Esophagus muscularis mucosa (tissue), 4 donors: Measurements from ENCODE around the gene CDK5RAP2. TPM values are rescaled to one million over a fixed set of nuclear protein-coding genes. Genes with fewer than 3 reads are reported as not detected.

ENCODE experiments used
- DNase-seq: peaks from one replicate; pipeline ENCODE4 v3.0.0-alpha.2; 2017; ENCODE audit errors: extremely low spot score
- H3K27ac ChIP-seq, 4 donors: fragments of 200-600 bp; sonication (generic); replicated peaks in 1 of 4; 1 replicate in 3 of 4; 2 replicates in 1 of 4; pipeline ENCODE4 v1.5.1; 2016 to 2019; ENCODE audit warnings: mild to moderate bottlenecking in 1 of 4
- H3K27me3 ChIP-seq, 4 donors: fragments of 200-600 bp; sonication (generic); one replicate each; pipeline versions ENCODE4 v1.5.1 to v1.6.0; 2016 to 2019
- H3K36me3 ChIP-seq, 4 donors: fragments of 200-600 bp; sonication (generic); one replicate each; pipeline ENCODE4 v1.5.1; 2016 to 2019
- H3K4me1 ChIP-seq, 4 donors: fragments of 200-600 bp; sonication (generic); one replicate each; pipeline ENCODE4 v1.5.1; 2016 to 2019
- H3K4me3 ChIP-seq, 4 donors: fragments of 200-600 bp; sonication (generic); 1 replicate in 2 of 4; 2 replicates in 2 of 4; pipeline ENCODE4 v1.5.1; 2016 to 2019; ENCODE audit warnings: mild to moderate bottlenecking in 4 of 4, moderate library complexity in 1 of 4
- H3K9me3 ChIP-seq, 4 donors: fragments of 200-600 bp; sonication (generic); 1 replicate in 3 of 4; 2 replicates in 1 of 4; pipeline ENCODE4 v1.5.1; 2016 to 2019
- CTCF ChIP-seq, 3 experiments: fragments of 200-600 bp in 2 of 3; fragments of 450-650 bp in 1 of 3; sonication (generic) in 2 of 3; IDR thresholded peaks; one replicate each; pipeline ENCODE4 v1.5.1; 2017 to 2019; ENCODE audit warnings: antibody characterized with exemption in 3 of 3, mild to moderate bottlenecking in 2 of 3, moderate library complexity in 1 of 3
- EP300 ChIP-seq: sonication (generic); formaldehyde crosslinking; IDR thresholded peaks from one replicate; pipeline ENCODE4 v1.6.1; 2017; ENCODE audit warnings: antibody characterized with exemption
- POLR2A ChIP-seq: fragments of 450-650 bp; IDR thresholded peaks from one replicate; pipeline ENCODE4 v1.6.1; 2017; ENCODE audit warnings: antibody characterized with exemption, moderate library complexity, mild to moderate bottlenecking, low read depth
- POLR2AphosphoS5 ChIP-seq, 2 donors: sonication (generic); formaldehyde crosslinking; IDR thresholded peaks; one replicate each; pipeline ENCODE4 v1.6.1; 2017; ENCODE audit warnings: antibody characterized with exemption in 2 of 2
- WGBS: methylation state at CpG from one replicate; pipeline ENCODE4 v1.1.5; 2018; 5-methylcytosine and 5-hydroxymethylcytosine counted together
- intact Hi-C: fragments of 100-400 bp; cut with DNase I; formaldehyde crosslinking; loops from one replicate; pipeline ENCODE4 v1.15.1; 2023
- total RNA-seq, 4 donors: library from RNA; depleted of rRNA; stranded (reverse); fragments of >200 nt; gene quantifications; one replicate each; pipeline versions ENCODE4 v1.1.0 to v1.2.1, GENCODE V29; 2016

CDK5RAP2 gene
- total RNA-seq, 4 donors from 2014 or later = 34.6 to 38.6 (median 36.7) TPM

- Histone ChIP-seq H3K27ac (no peak overlapping the region), H3K4me1 (peaks cover 0 to 6% (median 0%) of the 10 kb centered on the region in 4 donors), H3K4me3 (no peak overlapping the region), H3K36me3 (peaks cover 9 to 54% (median 32%) of the 10 kb centered on the region in 4 donors), H3K9me3 (no peaks in the 10 kb centered on the region), H3K27me3 (no peaks in the 10 kb centered on the region)
- TF ChIP-seq EP300 = no peak
- no peak for TF ChIP-seq POLR2AphosphoS5 (IDR thresholded peaks at IDR 0.05)
- TF ChIP-seq POLR2A = no peak
- TF ChIP-seq CTCF (IDR thresholded peaks at IDR 0.05) = no peak
- WGBS = 58% methylated on average over 1 of the region's 1 CpG
- no peak for DNase-seq
- intact Hi-C loops = no loop called here
These were observed 144.9 kb downstream of the CDK5RAP2 start for GRCh38 chr9:120435091-120435490.

- Histone ChIP-seq H3K4me3 (no peak overlapping the region), H3K36me3 (peaks cover 4 to 49% (median 30%) of the 10 kb centered on the region in 4 donors), H3K4me1 (peaks cover 0 to 6% (median 0%) of the 10 kb centered on the region in 4 donors), H3K27me3 (no peaks in the 10 kb centered on the region), H3K9me3 (no peaks in the 10 kb centered on the region), H3K27ac (no peak overlapping the region)
- no peak for TF ChIP-seq POLR2A
- no peak for TF ChIP-seq CTCF (IDR thresholded peaks at IDR 0.05)
- TF ChIP-seq EP300 = no peak
- TF ChIP-seq POLR2AphosphoS5 (IDR thresholded peaks at IDR 0.05) = no peak
- WGBS = 58% methylated on average over 6 of the region's 6 CpGs
- DNase-seq = no peak
- intact Hi-C loops = no loop called here
These were observed 145.4 kb downstream of the CDK5RAP2 start for GRCh38 chr9:120434532-120434931.

- TF ChIP-seq EP300 (no peak), CTCF (IDR thresholded peaks at IDR 0.05) (no peak), POLR2A (no peak), POLR2AphosphoS5 (IDR thresholded peaks at IDR 0.05) (no peak)
- Histone ChIP-seq H3K36me3 (peaks cover 0 to 40% (median 21%) of the 10 kb centered on the region in 4 donors), H3K4me3 (no peak overlapping the region), H3K4me1 (peaks cover 0 to 6% (median 0%) of the 10 kb centered on the region in 4 donors), H3K27ac (no peak overlapping the region), H3K9me3 (no peaks in the 10 kb centered on the region), H3K27me3 (no peaks in the 10 kb centered on the region)
- 96% methylated on average over 4 of the region's 4 CpGs for WGBS
- intact Hi-C loops = no loop called here
- DNase-seq = no peak
These were observed 146.3 kb downstream of the CDK5RAP2 start for GRCh38 chr9:120433701-120434100.

GRCh38 chr9:120432600-120432999 lies 147.4 kb downstream of the CDK5RAP2 start:
- intact Hi-C loops = no loop called here
- DNase-seq = no peak
- TF ChIP-seq EP300 (no peak), CTCF (IDR thresholded peaks at IDR 0.05) (no peak)
- H3K4me1 ChIP-seq = no peaks in the 10 kb centered on the region
- H3K9me3 ChIP-seq = no peaks in the 10 kb centered on the region
- peaks cover 0 to 31% (median 13%) of the 10 kb centered on the region in 4 donors for H3K36me3 ChIP-seq
- H3K4me3 ChIP-seq = no peak overlapping the region
- H3K27ac ChIP-seq = no peak overlapping the region
- WGBS = 92% methylated on average over 3 of the region's 3 CpGs
- H3K27me3 ChIP-seq = no peaks in the 10 kb centered on the region

- H3K9me3 ChIP-seq = no peaks in the 10 kb centered on the region
- DNase-seq = no peak
- H3K27ac ChIP-seq = no peak overlapping the region
- intact Hi-C loops = no loop called here
- no peak overlapping the region for H3K4me3 ChIP-seq
- no peaks in the 10 kb centered on the region for H3K27me3 ChIP-seq
- 71% methylated on average over 2 of the region's 2 CpGs for WGBS
- H3K4me1 ChIP-seq = no peaks in the 10 kb centered on the region
- TF ChIP-seq POLR2A (no peak), EP300 (no peak), CTCF (IDR thresholded peaks at IDR 0.05) (no peak), POLR2AphosphoS5 (IDR thresholded peaks at IDR 0.05) (no peak)
- H3K36me3 ChIP-seq = peaks cover 2 to 18% (median 6%) of the 10 kb centered on the region in 4 donors
These were observed 148.7 kb downstream of the CDK5RAP2 start for GRCh38 chr9:120431268-120431667.
